ENCODE measurements around the gene IGF1R. TPM values are rescaled to one million over a fixed set of nuclear protein-coding genes. Genes with fewer than 3 reads are reported as not detected.

Gene IGF1R
- total RNA-seq, 1 experiment from 2014 or later: 125 TPM

GRCh38 chr15:98621021-98621420 is 27.3 kb upstream of the IGF1R start:
- no peak for DNase-seq (ENCODE audit: low spot score)

GRCh38 chr15:98625614-98626013 is 22.7 kb upstream of the IGF1R start:
- no peak for ATAC-seq
- H3K27me3 Mint-ChIP-seq (ENCODE audit: low read depth): no peaks in the 10 kb centered on the region
- no peak for DNase-seq (ENCODE audit: low spot score)
- CTCF ChIA-PET: no interaction called here
- H3K9me3 Mint-ChIP-seq: no peaks in the 10 kb centered on the region
- H3K27ac Mint-ChIP-seq: no peak overlapping the region
- TF ChIP-seq TCF7 (CRISPR knock-in tag; IDR thresholded peaks at IDR 0.05; ENCODE audit: low read depth) (no peak), ARID4B (CRISPR knock-in tag; IDR thresholded peaks at IDR 0.05; ENCODE audit: borderline replicate concordance) (no peak), FOXJ3 (CRISPR knock-in tag; IDR thresholded peaks at IDR 0.05; ENCODE audit: borderline replicate concordance) (no peak), FOXP1 (CRISPR knock-in tag; IDR thresholded peaks at IDR 0.05; ENCODE audit: borderline replicate concordance) (no peak), SMAD3 (CRISPR knock-in tag; IDR thresholded peaks at IDR 0.05; ENCODE audit: borderline replicate concordance) (no peak)
- POLR2A ChIA-PET: no interaction called here
- H3K36me3 Mint-ChIP-seq: no peaks in the 10 kb centered on the region
- no peak overlapping the region for H3K4me3 Mint-ChIP-seq
- H3K4me1 Mint-ChIP-seq: no peaks in the 10 kb centered on the region

More at GRCh38 chr15:98621021-98621420, 27.3 kb upstream of the IGF1R start:
- Mint-ChIP-seq H3K27me3 (ENCODE audit: low read depth) (no peaks in the 10 kb centered on the region), H3K4me1 (peaks cover 7% of the 10 kb centered on the region), H3K27ac (no peak overlapping the region), H3K4me3 (no peak overlapping the region), H3K36me3 (no peaks in the 10 kb centered on the region), H3K9me3 (no peaks in the 10 kb centered on the region)
- POLR2A ChIA-PET: interaction anchor here (0.9 kb wide), 1 partner anchor 8 kb away, joined by 5 read pairs; no protein-coding TSS in a partner anchor
- CTCF ChIA-PET: no interaction called here
- ATAC-seq: no peak
- TF ChIP-seq SMAD4 (CRISPR knock-in tag; IDR thresholded peaks at IDR 0.05): no peak

- no peak for DNase-seq (ENCODE audit: low spot score)
- no peak for TF ChIP-seq E2F5 (CRISPR knock-in tag; IDR thresholded peaks at IDR 0.05)
- no peak for TF ChIP-seq GRHL2 (CRISPR knock-in tag; IDR thresholded peaks at IDR 0.05; ENCODE audit: insufficient replicate concordance, severe bottlenecking)
- TF ChIP-seq ZNF396 (CRISPR knock-in tag; IDR thresholded peaks at IDR 0.05; ENCODE audit: borderline replicate concordance): no peak
- no peak for TF ChIP-seq RELA (CRISPR knock-in tag; IDR thresholded peaks at IDR 0.05; ENCODE audit: borderline replicate concordance)
- TF ChIP-seq ZNF512 (CRISPR knock-in tag; IDR thresholded peaks at IDR 0.05; ENCODE audit: borderline replicate concordance): no peak
- no peak for TF ChIP-seq TCF7 (CRISPR knock-in tag; IDR thresholded peaks at IDR 0.05; ENCODE audit: low read depth)
- no peak for TF ChIP-seq ZBTB43 (CRISPR knock-in tag; IDR thresholded peaks at IDR 0.05)
- no peak for TF ChIP-seq SMAD4 (CRISPR knock-in tag; IDR thresholded peaks at IDR 0.05)
- no peak for TF ChIP-seq HMGXB4 (CRISPR knock-in tag; IDR thresholded peaks at IDR 0.05)
- TF ChIP-seq ZNF232 (CRISPR knock-in tag; IDR thresholded peaks at IDR 0.05): no peak
- no peak for TF ChIP-seq ELF4 (CRISPR knock-in tag; IDR thresholded peaks at IDR 0.05; ENCODE audit: low read depth)
- no peak for TF ChIP-seq ZNF138 (CRISPR knock-in tag; conservative IDR thresholded peaks at IDR 0.05)
- TF ChIP-seq FOXP1 (CRISPR knock-in tag; IDR thresholded peaks at IDR 0.05; ENCODE audit: borderline replicate concordance): no peak
- TF ChIP-seq E2F1 (CRISPR knock-in tag; IDR thresholded peaks at IDR 0.05): no peak
- no peak for TF ChIP-seq KAT7 (CRISPR knock-in tag; IDR thresholded peaks at IDR 0.05; ENCODE audit: borderline replicate concordance)
Measured at GRCh38 chr15:98626153-98626552, 22.2 kb upstream of the IGF1R start.

More at GRCh38 chr15:98626153-98626552, 22.2 kb upstream of the IGF1R start:
- no peaks in the 10 kb centered on the region for H3K27me3 Mint-ChIP-seq (ENCODE audit: low read depth)
- ChIA-PET POLR2A (no interaction called here), CTCF (interaction anchor here (1.3 kb wide), 1 partner anchor 107 kb away, joined by 3 read pairs; no protein-coding TSS in a partner anchor)
- no peaks in the 10 kb centered on the region for H3K36me3 Mint-ChIP-seq
- no peak overlapping the region for H3K27ac Mint-ChIP-seq
- no peaks in the 10 kb centered on the region for H3K9me3 Mint-ChIP-seq
- no peak overlapping the region for H3K4me3 Mint-ChIP-seq
- ATAC-seq: no peak; the same call in none of the 2 replicates
- no peaks in the 10 kb centered on the region for H3K4me1 Mint-ChIP-seq

Data from WTC11 (cell line).